HG02588 (cell line): Measurements from ENCODE around the gene GPR180.

ENCODE experiments used
- ATAC-seq: cut with Tn5 transposase; IDR thresholded peaks from one replicate; pipeline ENCODE4 v1.9.1; 2021; ENCODE audit warnings: mild to moderate bottlenecking, moderate library complexity; ENCODE audit not compliant: unreplicated experiment

The GPR180 gene

GRCh38 chr13:94683409-94683808 is 81.8 kb downstream of the GPR180 start:
- ATAC-seq: no peak
